GM12892 (cell line): ENCODE data around the gene WDR27.

Experiments
- POLR2AphosphoS5 ChIP-seq: IDR thresholded peaks from 2 replicates; pipeline ENCODE4 v1.6.1; 2011; ENCODE audit warnings: low read depth, low read length, control low read depth
- TAF1 ChIP-seq: IDR thresholded peaks from 2 replicates; pipeline ENCODE4 v1.6.1; 2011; ENCODE audit warnings: low read depth, mild to moderate bottlenecking, control low read depth, low read length, borderline replicate concordance

GRCh38 chr6:169450097-169450496, 251.7 kb downstream of the WDR27 start:
- no peak for TF ChIP-seq POLR2AphosphoS5
- TF ChIP-seq TAF1: no peak
